Uterus (tissue), 4 donors: ENCODE measurements around the gene AP1G1. TPM values are rescaled to one million over a fixed set of nuclear protein-coding genes. Genes with fewer than 3 reads are reported as not detected.

Experiments used
- DNase-seq, 2 donors: peaks; one replicate each; pipeline ENCODE4 v3.0.0-alpha.2; 2019 to 2020
- H3K27ac ChIP-seq, 2 donors: fragments of 200-600 bp; sonication (generic); 1 replicate in 1 of 2; 2 replicates in 1 of 2; pipeline ENCODE4 v1.5.1; 2016 to 2018
- H3K27me3 ChIP-seq, 2 donors: fragments of 200-600 bp; sonication (generic); one replicate each; pipeline ENCODE4 v1.5.1; 2018 to 2019; ENCODE audit warnings: control low read depth in 1 of 2
- H3K36me3 ChIP-seq, 2 donors: fragments of 200-600 bp; sonication (generic); one replicate each; pipeline ENCODE4 v1.5.1; 2019; ENCODE audit warnings: control low read depth in 1 of 2
- H3K4me1 ChIP-seq, 2 donors: fragments of 200-600 bp; sonication (generic); one replicate each; pipeline ENCODE4 v1.5.1; 2018 to 2019; ENCODE audit warnings: control low read depth in 1 of 2
- H3K4me3 ChIP-seq, 2 donors: fragments of 200-600 bp; sonication (generic); 1 replicate in 1 of 2; 2 replicates in 1 of 2; pipeline ENCODE4 v1.5.1; 2018 to 2019; ENCODE audit warnings: mild to moderate bottlenecking in 1 of 2
- H3K9me3 ChIP-seq, 2 donors: fragments of 200-600 bp; sonication (generic); one replicate each; pipeline ENCODE4 v1.5.1; 2019; ENCODE audit warnings: control low read depth in 1 of 2
- POLR2A ChIP-seq, 2 donors: fragments of 450-650 bp; IDR thresholded peaks; one replicate each; pipeline ENCODE4 v1.6.1; 2016; ENCODE audit warnings: antibody characterized with exemption in 2 of 2, mild to moderate bottlenecking in 1 of 2, moderate library complexity in 1 of 2
- intact Hi-C: fragments of 100-400 bp; cut with DNase I; formaldehyde crosslinking; loops from one replicate; pipeline ENCODE4 v1.15.1; 2023; ENCODE audit warnings: low total_unique reads
- total RNA-seq, 4 donors: library from RNA; depleted of rRNA in 3 of 4; stranded (reverse); fragments of >200 nt in 3 of 4; gene quantifications; one replicate each; pipeline versions ENCODE4 v1.1.0 to v1.2.4, GENCODE V29; 2014 to 2023
- TF ChIP-seq, protein P1 (sequence below), 4 experiments: fragments of 200-600 bp in 2 of 4; fragments of 450-650 bp in 2 of 4; sonication (generic) in 2 of 4; IDR thresholded peaks; one replicate each; pipeline ENCODE4 v1.5.1; 2016 to 2019; ENCODE audit warnings: antibody characterized with exemption in 4 of 4, mild to moderate bottlenecking in 2 of 4, moderate library complexity in 1 of 4
- donor health status: DM: yes; HTN: yes; CAD: no.

Gene AP1G1
- total RNA-seq, 4 donors from 2014 or later = 32.5 to 125 (median 56.4) TPM

DNA sequence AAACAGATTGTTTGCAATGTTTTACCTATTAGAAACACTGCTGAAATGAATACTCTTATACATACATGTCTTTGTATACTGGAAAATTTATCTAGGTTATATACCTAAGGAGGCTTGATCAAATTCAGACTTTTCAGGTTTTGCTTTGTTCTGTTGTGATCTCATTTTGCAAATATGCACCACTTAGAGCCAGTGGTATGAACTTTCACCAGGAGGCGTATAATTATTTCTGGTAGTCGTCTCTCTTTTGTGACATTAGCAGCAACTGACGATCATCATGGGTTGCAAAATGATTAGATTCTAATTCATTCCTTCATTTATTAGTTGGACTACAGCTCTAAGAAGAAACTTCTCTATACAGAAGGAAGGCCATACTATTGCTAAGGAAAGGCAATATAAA is 26.9 kb downstream of the AP1G1 start:
- TF ChIP-seq, protein P1, sequence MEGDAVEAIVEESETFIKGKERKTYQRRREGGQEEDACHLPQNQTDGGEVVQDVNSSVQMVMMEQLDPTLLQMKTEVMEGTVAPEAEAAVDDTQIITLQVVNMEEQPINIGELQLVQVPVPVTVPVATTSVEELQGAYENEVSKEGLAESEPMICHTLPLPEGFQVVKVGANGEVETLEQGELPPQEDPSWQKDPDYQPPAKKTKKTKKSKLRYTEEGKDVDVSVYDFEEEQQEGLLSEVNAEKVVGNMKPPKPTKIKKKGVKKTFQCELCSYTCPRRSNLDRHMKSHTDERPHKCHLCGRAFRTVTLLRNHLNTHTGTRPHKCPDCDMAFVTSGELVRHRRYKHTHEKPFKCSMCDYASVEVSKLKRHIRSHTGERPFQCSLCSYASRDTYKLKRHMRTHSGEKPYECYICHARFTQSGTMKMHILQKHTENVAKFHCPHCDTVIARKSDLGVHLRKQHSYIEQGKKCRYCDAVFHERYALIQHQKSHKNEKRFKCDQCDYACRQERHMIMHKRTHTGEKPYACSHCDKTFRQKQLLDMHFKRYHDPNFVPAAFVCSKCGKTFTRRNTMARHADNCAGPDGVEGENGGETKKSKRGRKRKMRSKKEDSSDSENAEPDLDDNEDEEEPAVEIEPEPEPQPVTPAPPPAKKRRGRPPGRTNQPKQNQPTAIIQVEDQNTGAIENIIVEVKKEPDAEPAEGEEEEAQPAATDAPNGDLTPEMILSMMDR (IDR thresholded peaks at IDR 0.05) = no peak
- no peak for TF ChIP-seq POLR2A (IDR thresholded peaks at IDR 0.05)
- no peaks in the 10 kb centered on the region for H3K36me3 ChIP-seq
- H3K4me1 ChIP-seq = no peaks in the 10 kb centered on the region
- no peaks in the 10 kb centered on the region for H3K27me3 ChIP-seq
- no peak overlapping the region for H3K27ac ChIP-seq
- no peaks in the 10 kb centered on the region for H3K9me3 ChIP-seq
- no peak overlapping the region for H3K4me3 ChIP-seq
- no peak for DNase-seq
- intact Hi-C loops = no loop called here

DNA sequence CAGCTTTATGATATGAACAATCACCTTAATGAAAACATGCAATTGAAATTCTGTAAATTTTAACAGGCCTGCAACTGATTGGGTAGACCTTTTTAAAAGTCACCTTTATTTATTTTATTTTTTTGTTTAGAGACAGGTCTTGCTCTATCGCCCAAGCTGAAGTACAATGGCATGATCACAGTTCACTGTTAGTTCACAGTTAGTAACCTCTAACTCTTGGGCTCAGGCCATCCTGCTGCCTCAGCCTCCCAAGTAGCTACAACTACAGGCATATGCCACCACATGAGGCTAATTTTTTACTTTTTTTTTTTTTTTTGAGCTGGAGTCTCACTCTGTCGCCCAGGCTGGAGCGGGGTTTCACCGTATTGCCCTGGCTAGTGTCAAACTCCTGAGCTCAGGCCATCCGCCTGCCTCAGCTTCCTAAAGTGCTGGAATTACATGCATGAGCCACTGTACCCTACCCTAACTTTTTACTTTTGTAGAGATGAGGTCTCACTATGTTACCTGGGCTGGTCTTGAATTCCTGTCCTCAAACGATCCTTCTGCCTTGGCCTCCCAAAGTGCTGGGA is 28.0 kb downstream of the AP1G1 start:
- no peaks in the 10 kb centered on the region for H3K27me3 ChIP-seq
- DNase-seq = no peak
- intact Hi-C loops = no loop called here
- TF ChIP-seq, protein P1 (IDR thresholded peaks at IDR 0.05) = no peak
- no peak for TF ChIP-seq POLR2A (IDR thresholded peaks at IDR 0.05)
- no peak overlapping the region for H3K4me3 ChIP-seq
- H3K9me3 ChIP-seq = no peaks in the 10 kb centered on the region
- H3K27ac ChIP-seq = no peak overlapping the region
- H3K4me1 ChIP-seq = no peaks in the 10 kb centered on the region
- H3K36me3 ChIP-seq = no peaks in the 10 kb centered on the region

DNA sequence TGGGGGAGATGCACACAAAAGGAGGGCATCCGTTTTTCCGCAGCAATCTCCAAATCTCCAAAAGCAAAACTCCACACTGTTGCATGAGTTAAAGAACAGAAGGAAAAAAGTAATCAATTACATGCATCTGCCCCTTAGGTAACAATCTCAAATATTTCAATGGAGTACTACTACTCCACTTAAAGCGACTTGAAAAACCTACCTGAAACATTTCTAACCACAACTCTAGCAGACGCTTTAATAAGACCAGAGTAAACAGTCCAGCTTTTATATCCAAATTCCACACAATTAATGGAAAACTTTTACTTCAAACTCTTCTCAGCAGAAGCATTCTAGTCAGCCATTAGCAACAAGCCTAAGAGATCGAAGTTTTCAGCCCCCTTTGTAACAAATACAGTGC is 29.9 kb downstream of the AP1G1 start:
- Histone ChIP-seq H3K4me1 (no peaks in the 10 kb centered on the region), H3K9me3 (no peaks in the 10 kb centered on the region), H3K36me3 (no peaks in the 10 kb centered on the region), H3K27ac (no peak overlapping the region), H3K4me3 (no peak overlapping the region), H3K27me3 (no peaks in the 10 kb centered on the region)
- no peak for DNase-seq
- TF ChIP-seq, protein P1 (IDR thresholded peaks at IDR 0.05) = no peak
- TF ChIP-seq POLR2A (IDR thresholded peaks at IDR 0.05) = no peak
- intact Hi-C loops = no loop called here

GRCh38 chr16:71777329-71777728 is 31.3 kb downstream of the AP1G1 start:
- DNase-seq = no peak
- Histone ChIP-seq H3K4me3 (no peak overlapping the region), H3K9me3 (no peaks in the 10 kb centered on the region), H3K27ac (no peak overlapping the region), H3K27me3 (no peaks in the 10 kb centered on the region), H3K36me3 (no peaks in the 10 kb centered on the region), H3K4me1 (no peaks in the 10 kb centered on the region)
- no peak for TF ChIP-seq POLR2A (IDR thresholded peaks at IDR 0.05)
- TF ChIP-seq, protein P1 (IDR thresholded peaks at IDR 0.05) = no peak
- intact Hi-C loops = no loop called here

- no peaks in the 10 kb centered on the region for H3K36me3 ChIP-seq
- DNase-seq = no peak
- intact Hi-C loops = no loop called here
- H3K4me1 ChIP-seq = no peaks in the 10 kb centered on the region
- no peak for TF ChIP-seq POLR2A (IDR thresholded peaks at IDR 0.05)
- TF ChIP-seq, protein P1 (IDR thresholded peaks at IDR 0.05) = no peak
- H3K27me3 ChIP-seq = no peaks in the 10 kb centered on the region
- H3K27ac ChIP-seq = no peak overlapping the region
- H3K4me3 ChIP-seq = no peak overlapping the region
- no peaks in the 10 kb centered on the region for H3K9me3 ChIP-seq
Measured at GRCh38 chr16:71775949-71776348, 32.7 kb downstream of the AP1G1 start.
